Stimulated activated CD8-positive, alpha-beta memory T cell treated with anti-CD3 and anti-CD28 coated beads, Interleukin-15, amount 100 ng/mL, for 4 hours (primary cell): ENCODE results near the gene CNTN1.

Experiments
- DNase-seq, 2 donors: peaks; one replicate each; pipeline ENCODE4 v3.0.0-alpha.2; 2020; ENCODE audit warnings: low read depth in 2 of 2

Gene CNTN1

DNA sequence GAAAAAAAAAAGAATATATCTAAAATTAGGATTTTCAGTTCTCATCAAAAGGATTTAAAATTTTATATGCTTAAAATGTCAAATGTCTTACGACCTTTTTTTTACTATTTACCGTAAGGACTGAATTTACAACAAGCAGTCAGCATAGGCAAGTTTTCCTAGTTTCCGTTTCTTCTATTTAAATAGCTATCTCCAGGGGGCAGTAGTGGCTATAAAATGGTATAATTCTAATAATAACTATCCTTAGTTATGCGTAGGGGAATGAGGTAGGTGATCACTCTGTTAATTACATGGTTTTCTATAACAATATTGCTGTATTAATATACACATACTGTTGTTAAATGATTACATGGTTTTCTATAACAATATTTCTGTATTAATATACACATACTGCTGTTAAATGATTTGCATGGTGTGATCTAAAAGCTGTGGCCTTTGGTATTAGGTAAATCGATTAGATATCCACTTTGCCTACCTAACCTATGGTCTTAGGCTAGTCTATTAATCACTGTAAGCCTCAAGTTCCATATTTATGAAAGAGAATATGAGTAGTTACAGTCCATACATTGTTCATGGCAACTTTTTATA is 278.2 kb downstream of the CNTN1 start:
- no peak for DNase-seq

DNA sequence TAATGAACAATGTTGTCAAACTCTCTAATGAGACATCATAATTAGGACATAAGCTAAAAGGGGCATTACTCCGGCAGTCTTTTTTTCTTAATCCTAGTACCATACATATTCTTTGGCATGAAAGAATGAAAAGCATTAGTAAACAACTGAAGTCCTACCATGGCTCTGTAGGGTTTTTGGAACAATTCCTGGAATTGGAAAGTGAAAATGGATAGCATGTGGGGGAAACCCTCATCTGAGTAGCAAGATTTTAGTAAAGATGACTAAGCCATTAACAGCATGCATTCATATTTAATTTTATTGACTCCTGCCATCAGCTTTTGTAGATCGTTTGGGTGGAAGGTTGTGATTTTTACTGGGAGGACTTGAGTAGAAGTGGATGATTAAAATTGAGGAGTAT is 279.7 kb downstream of the CNTN1 start:
- DNase-seq: no peak

DNA sequence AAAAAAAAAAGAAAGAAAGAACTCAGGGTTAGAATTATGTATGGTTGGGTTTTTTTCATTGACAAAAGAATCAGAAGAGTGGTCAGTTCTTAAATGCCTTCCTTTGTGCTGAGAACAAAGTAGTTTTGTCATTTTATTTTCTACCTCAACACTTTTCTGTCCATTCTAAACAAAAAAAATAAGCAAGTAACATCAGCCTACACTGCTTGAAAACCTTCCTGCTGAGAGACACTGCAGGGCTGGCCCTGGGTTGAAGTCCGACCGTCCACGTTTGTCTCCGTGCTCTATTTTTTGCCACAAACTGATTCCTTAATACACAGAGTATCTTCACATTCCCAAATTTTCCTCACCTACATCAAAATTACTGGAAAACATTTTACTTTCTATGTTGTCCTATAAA is 284.3 kb downstream of the CNTN1 start:
- no peak for DNase-seq

DNA sequence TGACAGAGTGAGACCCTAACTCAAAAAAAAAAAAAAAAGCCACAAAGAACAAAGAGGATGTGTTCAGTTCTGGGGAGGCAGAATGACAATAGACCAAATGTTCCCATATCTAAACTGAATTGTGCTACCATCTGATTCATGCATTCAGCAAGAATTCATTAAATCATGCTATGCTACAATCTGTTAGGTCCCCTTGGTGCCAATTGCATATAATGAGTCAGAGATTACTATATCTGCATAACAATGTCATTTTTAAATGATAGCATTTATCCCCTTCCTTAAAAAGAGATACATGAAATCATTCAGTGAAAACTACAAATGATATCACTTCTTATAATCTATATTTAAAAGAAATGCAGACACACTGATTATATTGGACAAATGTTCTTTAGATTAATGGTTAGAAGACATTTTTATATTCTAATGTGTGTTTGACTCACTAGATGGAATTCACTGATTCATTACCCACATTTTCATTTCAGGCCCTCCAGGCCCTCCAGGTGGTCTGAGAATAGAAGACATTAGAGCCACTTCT is 288.3 kb downstream of the CNTN1 start:
- no peak for DNase-seq

DNA sequence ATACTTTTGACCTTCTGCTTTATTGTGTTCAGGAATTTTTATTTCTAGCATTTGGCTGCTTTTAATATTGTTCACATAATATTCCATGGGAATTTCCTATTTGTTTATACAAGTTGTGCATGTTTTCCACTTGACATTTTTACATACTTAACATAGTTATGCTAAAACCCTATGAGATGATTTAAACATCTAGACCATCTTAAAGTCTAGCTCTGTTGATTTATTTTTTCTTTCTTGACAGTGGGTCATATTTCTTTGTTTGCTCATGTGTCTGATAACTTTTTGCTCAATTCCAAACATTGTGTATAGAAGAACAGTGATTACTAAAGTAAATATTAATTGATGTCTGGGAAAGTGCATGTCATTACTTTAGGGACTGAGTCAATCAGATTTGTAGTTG is 293.8 kb downstream of the CNTN1 start:
- no peak for DNase-seq

DNA sequence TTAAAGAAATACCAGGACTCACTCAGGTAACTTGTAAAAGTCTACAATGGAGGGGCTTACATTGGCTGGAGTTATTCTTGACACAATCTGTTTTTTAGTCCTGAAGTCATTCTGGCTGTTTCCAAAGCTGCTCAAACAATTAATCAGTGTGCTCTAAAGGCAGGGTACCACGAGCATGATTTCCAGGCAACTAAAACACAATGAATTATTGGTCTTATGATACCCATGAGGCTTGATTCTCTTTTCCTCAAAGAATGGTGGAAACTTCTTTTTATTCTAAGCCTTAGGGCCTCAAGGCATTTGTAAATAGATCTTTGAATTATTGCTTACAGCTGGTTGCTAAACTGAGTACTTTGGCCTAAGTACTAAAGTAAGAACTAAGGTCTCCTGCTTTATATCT is 296.1 kb downstream of the CNTN1 start:
- no peak for DNase-seq

DNA sequence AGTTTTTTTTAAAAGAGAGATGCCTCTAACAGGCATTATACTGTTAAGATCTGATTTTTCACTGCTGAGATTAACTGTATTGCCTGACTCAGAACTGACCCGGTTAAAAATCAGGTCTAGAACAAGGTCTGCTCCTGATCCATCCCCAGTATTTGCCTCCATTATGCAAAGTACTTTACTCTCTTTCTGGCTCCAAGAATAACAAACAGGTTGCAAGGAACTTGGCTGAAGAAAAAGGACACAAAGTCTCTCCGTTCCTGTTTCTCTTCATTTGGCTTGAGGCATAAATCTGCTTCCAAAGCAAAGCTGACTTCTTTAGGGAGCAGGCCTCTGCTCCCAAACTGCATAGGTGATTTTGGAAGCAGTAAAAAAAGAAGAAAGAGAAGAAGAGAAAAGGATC is 296.6 kb downstream of the CNTN1 start:
- no peak for DNase-seq

DNA sequence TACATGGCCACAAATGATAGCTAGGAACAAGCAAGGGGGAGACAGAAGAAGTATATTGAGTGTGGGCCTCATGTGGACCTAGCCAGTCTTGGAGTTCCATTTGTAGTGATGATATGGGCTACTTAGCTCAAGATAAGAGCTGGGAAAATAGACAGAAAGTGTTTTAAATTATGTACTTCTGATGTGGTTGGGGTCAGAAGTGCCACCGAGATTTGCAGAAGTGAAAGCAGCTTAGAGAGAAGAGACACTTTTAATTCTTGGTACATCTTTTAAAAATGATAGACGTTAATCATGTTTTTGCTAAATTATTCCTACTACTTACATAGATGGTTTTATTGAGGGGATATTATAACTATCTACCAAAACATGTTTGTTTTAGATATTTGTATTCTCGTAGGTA is 297.5 kb downstream of the CNTN1 start:
- DNase-seq: no peak

DNA sequence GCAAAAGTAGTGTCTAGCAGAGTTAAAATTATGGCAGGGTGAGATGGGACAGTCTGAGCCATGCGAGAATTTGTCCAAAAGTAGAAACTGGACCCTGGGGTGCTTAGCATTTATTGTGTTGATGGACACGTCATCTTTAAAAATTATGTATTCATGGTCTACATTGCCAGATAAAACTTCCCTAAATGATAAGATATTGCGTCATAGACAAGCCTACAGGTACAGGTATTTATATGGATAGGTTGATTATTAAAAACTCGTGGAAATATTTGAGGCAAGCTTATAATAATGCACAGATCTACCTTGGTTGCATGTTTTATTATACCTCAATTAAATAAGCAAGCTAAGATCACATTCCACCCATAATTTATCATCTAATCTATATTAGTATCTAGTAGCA is 299.9 kb downstream of the CNTN1 start:
- no peak for DNase-seq

DNA sequence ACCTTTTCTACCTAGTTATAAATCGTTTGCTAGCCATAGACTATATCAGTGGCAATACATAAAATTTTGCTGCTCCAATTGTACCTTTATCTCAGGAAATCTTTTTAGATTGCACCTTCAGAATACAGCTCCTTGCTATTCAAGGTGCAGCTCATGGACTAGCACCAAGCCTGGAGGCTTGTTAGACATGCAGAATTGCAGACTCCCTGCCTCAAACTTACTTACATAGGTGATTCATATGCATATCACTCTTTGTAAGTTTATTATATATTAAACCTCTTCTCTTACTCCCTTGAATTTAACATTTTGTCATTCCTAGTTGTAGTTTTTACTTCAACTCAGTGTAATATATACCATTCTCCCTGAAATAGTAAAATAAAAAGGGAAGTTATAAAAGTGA is 300.4 kb downstream of the CNTN1 start:
- DNase-seq: no peak

DNA sequence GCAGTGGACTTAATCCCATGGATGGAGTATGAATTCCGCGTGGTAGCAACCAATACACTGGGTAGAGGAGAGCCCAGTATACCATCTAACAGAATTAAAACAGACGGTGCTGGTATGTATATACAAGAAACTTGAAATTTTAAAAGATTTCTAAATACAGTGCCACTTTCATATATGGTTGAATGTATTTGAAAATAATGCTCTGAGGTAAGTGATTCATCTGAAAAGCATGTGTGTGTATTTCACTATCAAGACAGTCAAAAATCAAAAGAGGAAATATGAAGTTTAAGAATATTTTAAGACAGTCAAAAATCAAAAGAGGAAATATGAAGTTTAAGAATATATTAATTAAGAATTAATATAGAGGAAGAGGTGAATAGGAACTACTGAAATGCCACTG is 300.9 kb downstream of the CNTN1 start:
- no peak for DNase-seq

DNA sequence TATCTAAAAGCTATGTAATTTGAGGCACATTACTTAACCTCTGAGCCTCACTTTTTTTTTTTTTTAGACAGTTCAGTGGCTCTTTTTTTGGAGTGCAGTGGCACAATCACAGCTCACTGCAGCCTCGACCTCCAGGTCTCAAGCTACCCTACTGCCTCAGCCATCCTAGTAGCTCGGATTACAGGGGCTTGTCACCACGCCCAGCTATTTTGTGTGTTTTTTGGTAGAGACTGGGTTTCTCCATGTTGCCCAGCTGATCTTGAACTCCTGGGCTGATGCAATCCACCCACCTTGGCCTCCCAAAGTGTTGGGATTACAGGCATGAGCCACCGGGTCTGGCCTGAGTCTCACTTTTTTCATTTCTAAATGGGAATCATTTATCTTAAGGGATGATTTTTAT is 303.9 kb downstream of the CNTN1 start:
- DNase-seq: no peak

DNA sequence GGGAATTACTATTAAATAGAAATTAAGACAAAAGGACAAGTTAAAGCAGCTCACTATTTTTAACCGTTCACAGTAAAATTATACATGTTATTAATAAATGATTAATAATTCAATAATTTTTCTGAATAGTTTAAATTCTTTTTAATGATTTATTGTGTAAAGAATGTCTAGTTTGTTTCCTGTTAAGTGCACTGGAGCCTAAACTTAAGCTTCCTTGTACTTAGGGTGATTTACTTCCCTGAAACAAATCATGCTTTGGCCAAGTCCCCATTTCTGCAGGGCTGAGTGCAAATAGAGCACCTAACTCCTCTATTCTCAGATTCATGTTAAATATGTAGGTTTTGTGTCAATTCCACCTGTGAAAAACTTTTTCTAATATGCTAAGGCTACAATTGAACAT is 307.0 kb downstream of the CNTN1 start:
- no peak for DNase-seq

DNA sequence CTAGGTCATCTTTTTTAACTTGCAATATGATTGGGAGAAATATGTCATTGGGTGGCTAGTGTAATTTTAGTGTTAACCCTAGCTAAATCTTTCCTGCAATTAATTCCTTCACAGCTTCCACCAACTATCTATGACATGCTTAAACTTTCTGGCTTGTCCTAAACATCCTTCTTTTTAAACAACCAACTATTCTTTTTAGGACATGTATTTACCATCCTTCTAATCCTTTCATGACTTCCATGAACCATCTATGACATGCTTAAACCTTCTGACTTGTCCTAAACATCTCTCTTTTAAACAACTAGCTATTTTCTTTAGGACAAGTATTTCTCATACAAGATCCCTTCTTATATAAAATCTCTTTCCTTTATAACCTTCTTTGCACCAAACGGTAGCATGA is 316.2 kb downstream of the CNTN1 start:
- DNase-seq: no peak

DNA sequence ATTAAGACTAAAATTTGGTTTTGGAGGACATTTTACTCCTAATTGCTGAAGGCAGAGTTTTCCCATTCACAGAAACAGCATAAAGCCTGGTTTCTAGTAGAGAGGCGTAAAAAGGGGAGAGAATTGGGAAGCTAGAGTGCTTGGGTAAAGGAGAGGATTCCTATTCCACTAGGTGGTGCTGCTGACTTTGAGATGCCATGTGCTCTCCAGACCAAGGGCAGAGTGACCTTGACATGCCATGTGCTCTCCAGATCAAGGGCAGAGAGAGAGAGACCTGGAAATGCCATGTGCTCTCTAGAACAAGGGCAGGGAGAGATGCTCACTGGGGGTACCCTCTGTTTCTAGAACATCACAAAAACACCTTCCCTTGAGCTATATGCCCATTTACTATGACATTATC is 319.7 kb downstream of the CNTN1 start:
- DNase-seq: no peak

DNA sequence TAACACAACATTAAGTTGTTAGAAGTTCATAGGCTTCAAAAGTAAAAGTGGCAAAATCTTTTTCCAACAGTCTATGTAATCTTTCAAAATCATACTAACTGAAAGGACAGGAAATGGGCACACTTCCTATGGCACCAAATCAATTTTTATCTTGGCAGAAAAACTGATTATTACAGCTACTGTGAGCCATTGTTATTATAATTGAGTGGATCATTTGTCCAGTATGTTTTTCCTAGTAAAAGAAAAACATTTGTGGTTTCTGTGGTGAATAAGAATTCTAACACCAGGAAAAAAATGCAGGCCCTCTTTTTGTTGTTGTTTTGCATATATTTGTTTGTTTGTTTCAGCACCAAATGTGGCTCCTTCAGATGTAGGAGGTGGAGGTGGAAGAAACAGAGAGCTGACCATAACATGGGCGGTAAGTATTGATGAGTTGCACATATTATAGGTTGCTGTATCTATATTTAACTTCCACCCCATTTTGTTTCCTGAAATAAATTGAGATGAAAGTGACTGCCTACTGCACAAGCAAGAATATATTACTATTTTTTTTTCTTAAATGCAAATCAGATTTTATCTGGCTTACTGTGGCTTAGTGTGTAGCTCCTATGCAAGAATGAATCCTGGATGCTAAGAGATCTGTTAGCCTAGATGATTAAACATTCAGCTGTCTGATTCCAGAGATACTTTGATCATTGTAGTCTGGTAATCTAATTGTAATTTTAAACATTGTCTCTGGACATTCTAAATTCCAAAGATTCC is 321.8 kb downstream of the CNTN1 start:
- no peak for DNase-seq

DNA sequence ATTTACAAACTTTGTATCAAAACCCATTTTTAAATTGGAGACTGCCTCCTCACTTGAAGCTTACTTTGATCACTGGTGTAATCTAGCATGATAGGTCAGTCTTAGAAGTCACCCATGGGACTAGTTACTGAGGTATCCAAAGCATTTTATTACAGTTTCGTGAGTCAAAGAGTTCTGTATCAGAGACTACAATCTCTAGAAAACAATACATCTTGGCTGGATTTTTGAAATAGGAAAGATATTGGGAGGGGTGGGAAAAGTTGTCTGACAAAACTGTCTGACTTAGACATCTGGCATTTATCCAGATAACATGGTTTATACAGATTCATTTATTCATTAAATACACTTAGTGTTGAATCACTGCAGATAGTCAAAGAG is 322.4 kb downstream of the CNTN1 start:
- DNase-seq: no peak

DNA sequence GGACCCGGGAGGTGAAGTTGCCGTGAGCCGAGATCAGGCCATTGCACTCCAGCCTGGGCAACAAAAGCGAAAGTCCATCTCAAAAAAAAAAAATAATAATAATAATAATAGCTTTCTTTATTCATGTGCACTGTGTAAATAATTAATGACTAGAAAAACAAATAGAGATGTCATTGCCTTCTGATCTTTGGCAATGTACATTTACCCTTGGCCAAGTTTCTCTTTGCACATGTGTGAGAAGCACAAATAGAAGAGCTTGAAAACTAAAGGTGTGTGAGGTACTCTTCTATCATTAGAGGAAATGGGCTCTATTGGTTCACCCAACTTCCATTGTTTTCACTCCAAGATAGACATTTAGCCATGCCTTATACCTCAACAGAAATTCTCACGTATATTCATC is 325.8 kb downstream of the CNTN1 start:
- no peak for DNase-seq

DNA sequence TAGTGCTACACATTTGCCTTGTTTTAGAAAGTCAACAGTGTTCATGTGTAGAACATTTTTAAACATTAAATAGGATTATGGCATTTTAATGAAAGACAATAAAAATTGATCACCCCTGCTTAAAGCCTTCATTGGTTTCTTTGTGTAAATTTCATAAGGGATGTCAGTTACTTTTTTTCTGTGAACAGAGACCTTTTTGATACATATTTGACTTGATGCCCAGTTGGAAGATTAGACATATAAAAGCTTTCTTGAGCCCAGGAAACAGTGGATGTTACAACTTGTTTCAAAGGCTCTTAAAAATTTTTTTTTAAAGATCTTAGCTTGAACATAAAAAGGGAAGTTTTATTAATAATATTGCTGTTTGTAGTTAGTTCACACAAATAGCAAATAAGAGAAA is 327.2 kb downstream of the CNTN1 start:
- no peak for DNase-seq

DNA sequence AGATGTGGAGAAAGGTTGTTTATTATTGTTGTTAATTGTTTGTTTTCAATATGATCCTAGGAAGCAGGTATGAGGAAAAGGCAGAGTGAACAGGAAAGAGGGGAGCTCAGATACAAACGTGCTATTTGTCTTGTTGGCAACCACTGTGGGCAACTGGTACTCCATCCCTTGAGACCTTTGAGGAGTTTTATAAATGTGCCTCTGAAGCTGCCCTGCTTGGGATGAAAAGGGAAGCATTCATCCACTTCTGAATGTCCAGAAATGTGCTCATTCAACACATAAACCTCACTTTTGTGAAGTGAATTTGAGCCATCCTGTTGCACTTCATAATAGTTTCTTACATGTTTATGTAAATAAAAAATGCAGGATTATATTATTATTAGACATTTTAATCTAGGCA is 331.6 kb downstream of the CNTN1 start:
- DNase-seq: no peak

DNA sequence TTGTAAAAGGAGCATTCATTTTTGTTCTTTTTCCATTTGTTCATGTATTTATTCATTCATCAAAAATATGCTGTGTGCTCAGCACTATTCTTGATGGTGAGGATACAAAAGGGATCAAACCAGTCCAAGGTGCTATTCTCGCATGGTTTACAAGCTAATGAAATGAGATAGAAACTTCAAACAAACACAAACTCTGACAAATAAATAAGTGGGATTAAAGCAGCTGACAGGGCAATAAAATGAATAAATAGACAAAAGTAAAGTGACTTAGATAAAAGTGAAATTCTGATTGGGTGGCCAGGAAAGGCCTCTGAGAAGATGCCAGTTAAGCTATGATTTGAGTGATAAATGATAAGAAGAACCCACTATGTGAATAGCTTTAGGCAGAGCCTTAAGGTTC is 333.9 kb downstream of the CNTN1 start:
- no peak for DNase-seq

DNA sequence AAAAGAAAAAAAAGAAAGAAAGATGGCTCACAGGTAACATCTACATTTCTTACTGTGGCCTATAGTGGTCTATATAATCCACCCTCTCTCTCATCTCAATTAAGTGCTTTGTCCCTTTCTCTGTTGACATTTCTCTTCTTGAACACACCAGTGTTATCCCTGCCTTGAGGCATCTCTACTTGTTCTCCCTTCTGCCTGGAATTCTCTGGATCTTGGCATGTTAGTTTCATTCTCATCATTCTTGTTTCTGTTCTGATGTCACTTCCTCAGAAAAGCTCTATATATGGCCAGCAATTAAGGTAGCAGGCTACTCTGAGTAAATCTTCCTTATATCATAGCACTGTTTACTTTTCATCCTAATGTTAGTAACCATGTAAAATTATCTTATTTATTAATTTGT is 340.1 kb downstream of the CNTN1 start:
- DNase-seq: no peak

DNA sequence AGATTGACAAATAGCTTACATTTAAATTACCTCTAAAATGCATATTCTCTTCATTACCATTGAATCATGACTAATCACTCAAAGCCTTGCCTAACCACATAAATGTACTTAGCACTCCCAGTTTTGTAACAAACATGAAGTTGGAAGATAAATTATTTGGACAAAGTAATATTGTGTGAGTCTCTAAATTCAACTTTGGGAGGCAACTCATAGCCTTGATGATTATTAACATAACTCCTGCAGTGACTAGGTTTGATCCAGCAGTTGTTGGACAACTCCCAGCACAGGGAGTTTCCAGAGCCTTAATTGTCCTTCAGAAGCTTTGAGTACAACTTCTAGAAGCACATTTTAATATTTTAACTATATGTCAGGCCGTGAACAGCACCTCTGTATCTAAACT is 342.4 kb downstream of the CNTN1 start:
- DNase-seq: no peak

DNA sequence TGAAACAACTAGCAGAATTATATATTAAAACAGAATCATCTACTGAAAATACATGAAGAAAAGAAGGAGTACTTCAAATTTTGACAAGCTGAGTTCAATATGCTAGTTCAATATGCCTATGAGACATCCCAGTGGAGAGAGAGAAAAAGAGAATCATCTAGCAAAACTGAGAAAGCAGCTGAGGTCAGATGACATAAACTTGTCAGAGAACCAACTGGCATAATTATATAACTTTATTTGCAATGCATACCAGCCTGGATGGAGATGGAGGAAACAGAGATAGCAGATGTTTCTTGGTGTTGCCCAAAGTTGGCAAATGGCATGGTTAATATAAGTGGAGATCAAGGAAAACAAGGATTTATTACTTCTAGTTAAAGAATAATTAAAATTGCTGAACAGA is 347.2 kb downstream of the CNTN1 start:
- DNase-seq: no peak
